ENCODE data around the gene DENND4C.
"Not testable (repeated sequence)": the region's sequence is repeated elsewhere in the genome, so short reads cannot be mapped to it uniquely, and the experiment has no call there.

DENND4C gene

GRCh38 chr9:19387317-19387716, 156.8 kb downstream of the DENND4C start (continued):
- no peak for TF ChIP-seq ZNF704 (tag by site-specific recombination; IDR thresholded peaks at IDR 0.05)

- POLR2A ChIA-PET; H3K4me3 ChIP-seq (ENCODE audit: low read depth, low read length); H3K27ac ChIP-seq (ENCODE audit: extremely low read depth, low read depth, low read length); H3K36me3 ChIP-seq (ENCODE audit: control insufficient read depth in 2 of 2, insufficient read depth in 1 of 2, low read length in 2 of 2); H3K4me1 ChIP-seq (ENCODE audit: control insufficient read depth, insufficient read depth, low read length); H3K9me3 ChIP-seq (ENCODE audit: control insufficient read depth, insufficient read depth, low read depth, low read length); CTCF ChIA-PET: not testable (repeated sequence)
- peak; percentile 89 for TF ChIP-seq ZNF146 (tag by site-specific recombination; IDR thresholded peaks at IDR 0.05)
- TF ChIP-seq ZNF580 (tag by site-specific recombination; IDR thresholded peaks at IDR 0.05): 0 out of 2 replicates have a peak, but pooled peaks have one; percentile 23
Observed at GRCh38 chr9:19389539-19389938, 159.0 kb downstream of the DENND4C start.

GRCh38 chr9:19397845-19398244, 167.4 kb downstream of the DENND4C start:
- H3K4me3 ChIP-seq (ENCODE audit: low read depth, low read length): no peak overlapping the region
- CTCF ChIA-PET: interaction anchor here (0.5 kb wide), 1 partner anchor 60 kb away, joined by 4 read pairs; no protein-coding TSS in a partner anchor
- POLR2A ChIA-PET: no interaction called here
- no peaks in the 10 kb centered on the region for H3K9me3 ChIP-seq (ENCODE audit: control insufficient read depth, insufficient read depth, low read depth, low read length)
- no peak for TF ChIP-seq KLF8 (tag by site-specific recombination; IDR thresholded peaks at IDR 0.05)
- no peak for TF ChIP-seq ZNF10 (tag by site-specific recombination; IDR thresholded peaks at IDR 0.05)
- no peak for TF ChIP-seq WT1 (tag by site-specific recombination; IDR thresholded peaks at IDR 0.05)
- TF ChIP-seq ZNF837 (tag by site-specific recombination; IDR thresholded peaks at IDR 0.05): no peak
- TF ChIP-seq ZNF777 (tag by site-specific recombination; IDR thresholded peaks at IDR 0.05; ENCODE audit: borderline replicate concordance): no peak
- no peak for TF ChIP-seq ZBTB21 (tag by site-specific recombination; IDR thresholded peaks at IDR 0.05)
- no peak for TF ChIP-seq ZNF530 (tag by site-specific recombination; IDR thresholded peaks at IDR 0.05; ENCODE audit: low read depth)
- TF ChIP-seq ZNF2 (tag by site-specific recombination; IDR thresholded peaks at IDR 0.05): no peak
- TF ChIP-seq OSR2 (tag by site-specific recombination; IDR thresholded peaks at IDR 0.05): no peak
- H3K36me3 ChIP-seq (ENCODE audit: control insufficient read depth in 2 of 2, insufficient read depth in 1 of 2, low read length in 2 of 2): no peaks in the 10 kb centered on the region
- H3K4me1 ChIP-seq (ENCODE audit: control insufficient read depth, insufficient read depth, low read length): no peaks in the 10 kb centered on the region
- no peak overlapping the region for H3K27ac ChIP-seq (ENCODE audit: extremely low read depth, low read depth, low read length)

GRCh38 chr9:19403231-19403630, 172.7 kb downstream of the DENND4C start:
- H3K27ac ChIP-seq (ENCODE audit: extremely low read depth, low read depth, low read length); CTCF ChIA-PET; POLR2A ChIA-PET; H3K4me3 ChIP-seq (ENCODE audit: low read depth, low read length); H3K36me3 ChIP-seq (ENCODE audit: control insufficient read depth in 2 of 2, insufficient read depth in 1 of 2, low read length in 2 of 2); H3K4me1 ChIP-seq (ENCODE audit: control insufficient read depth, insufficient read depth, low read length); H3K9me3 ChIP-seq (ENCODE audit: control insufficient read depth, insufficient read depth, low read depth, low read length): not testable (repeated sequence)
- TF ChIP-seq SETDB1 (IDR thresholded peaks at IDR 0.05; ENCODE audit: insufficient read length, low read length): peak; percentile 61

- TF ChIP-seq ZSCAN23 (tag by site-specific recombination; IDR thresholded peaks at IDR 0.05) (no peak), WT1 (tag by site-specific recombination; IDR thresholded peaks at IDR 0.05) (no peak), FEZF1 (tag by site-specific recombination; IDR thresholded peaks at IDR 0.05) (no peak), ZNF645 (tag by site-specific recombination; IDR thresholded peaks at IDR 0.05) (no peak), ZNF639 (tag by site-specific recombination; IDR thresholded peaks at IDR 0.05) (no peak), ZNF670 (tag by site-specific recombination; IDR thresholded peaks at IDR 0.05; ENCODE audit: low read depth) (no peak), ZEB2 (tag by site-specific recombination; IDR thresholded peaks at IDR 0.05) (no peak), ZNF157 (tag by site-specific recombination; IDR thresholded peaks at IDR 0.05) (no peak), ZNF843 (tag by site-specific recombination; IDR thresholded peaks at IDR 0.05) (no peak), ZNF837 (tag by site-specific recombination; IDR thresholded peaks at IDR 0.05) (no peak), ZNF23 (tag by site-specific recombination; IDR thresholded peaks at IDR 0.05; ENCODE audit: borderline replicate concordance) (no peak)
- Histone ChIP-seq H3K4me3 (ENCODE audit: low read depth, low read length) (no peak overlapping the region), H3K27ac (ENCODE audit: extremely low read depth, low read depth, low read length) (no peak overlapping the region), H3K4me1 (ENCODE audit: control insufficient read depth, insufficient read depth, low read length) (no peaks in the 10 kb centered on the region; the same call in 1 of the 2 replicates), H3K9me3 (ENCODE audit: control insufficient read depth, insufficient read depth, low read depth, low read length) (no peaks in the 10 kb centered on the region), H3K36me3 (ENCODE audit: control insufficient read depth in 2 of 2, insufficient read depth in 1 of 2, low read length in 2 of 2) (no peaks in the 10 kb centered on the region)
- CTCF ChIA-PET: no interaction called here
- POLR2A ChIA-PET: no interaction called here
Observed at GRCh38 chr9:19404283-19405075, 174.0 kb downstream of the DENND4C start.
